GM19438 (cell line): ENCODE data around the gene SMYD1.
A peak's percentile ranks its signal among the peaks of the same experiment; 100 is the strongest.

Experiments
- ATAC-seq: cut with Tn5 transposase; IDR thresholded peaks from one replicate; pipeline ENCODE4 v1.9.1; 2021; ENCODE audit warnings: low read depth; ENCODE audit not compliant: unreplicated experiment

SMYD1 gene

DNA sequence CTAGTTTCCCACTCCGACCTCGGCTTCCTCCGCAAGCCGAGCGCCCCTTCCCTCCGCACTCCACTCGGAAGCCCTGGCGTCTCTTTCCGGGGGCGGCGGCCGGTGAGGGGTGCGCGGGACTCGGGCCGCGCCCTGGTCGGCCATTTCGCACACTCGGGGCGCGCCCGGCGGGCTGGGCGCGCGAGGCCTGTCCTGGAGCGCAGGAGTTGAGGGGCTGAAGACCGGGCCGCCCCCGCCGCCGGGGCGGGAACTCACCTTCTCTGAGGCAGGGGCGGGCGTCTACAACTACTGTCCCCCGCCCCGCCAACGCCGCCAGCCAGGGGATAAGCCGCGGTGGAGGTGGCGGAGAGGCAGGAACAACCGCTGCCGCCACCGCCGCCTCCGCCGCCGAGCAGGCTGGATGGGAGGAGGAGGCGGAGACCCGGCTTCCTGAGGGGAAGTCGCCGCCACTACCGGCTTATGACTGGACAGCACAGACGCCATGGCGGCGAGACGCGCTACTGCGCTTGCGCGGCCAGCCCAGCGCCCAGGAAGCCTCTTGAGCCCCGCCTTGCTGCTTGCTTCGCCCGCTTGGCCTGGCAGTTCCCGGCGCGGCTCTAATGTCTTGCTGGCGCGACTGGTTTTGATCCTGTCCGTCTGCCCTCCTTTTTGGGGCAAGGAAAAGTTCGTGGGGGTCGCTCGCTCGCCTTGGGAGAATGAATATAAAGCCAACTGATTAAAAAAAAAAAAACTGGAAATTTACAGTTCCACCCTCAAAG lies 12.1 kb upstream of the SMYD1 start, which contains the start of gene KRCC1:
Gene KRCC1 (minus strand): TSS at position 413 of the 758 bp plus-strand sequence. CDS start 27,220 bp downstream, outside the sequence.
- peak; percentile 94 for ATAC-seq

DNA sequence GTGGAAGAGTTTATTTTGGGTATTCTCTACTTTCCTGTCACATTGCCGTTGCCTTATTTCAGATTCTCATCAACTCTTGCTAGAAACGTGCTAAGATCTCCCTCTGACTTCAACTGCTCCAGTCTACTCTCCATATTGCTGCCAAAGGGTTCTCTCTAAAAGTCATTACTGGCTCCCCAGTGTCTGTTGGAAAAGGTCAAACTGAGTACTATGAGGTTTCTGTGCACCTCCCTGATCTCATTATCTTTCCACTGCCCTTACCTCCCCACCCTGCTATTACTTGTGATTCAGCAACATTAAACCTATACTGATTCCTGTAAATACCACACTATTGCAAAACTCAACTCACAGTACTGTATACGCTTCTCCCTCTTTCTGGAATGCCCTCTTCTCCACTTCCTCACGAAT lies 10.2 kb upstream of the SMYD1 start:
- no peak for ATAC-seq

DNA sequence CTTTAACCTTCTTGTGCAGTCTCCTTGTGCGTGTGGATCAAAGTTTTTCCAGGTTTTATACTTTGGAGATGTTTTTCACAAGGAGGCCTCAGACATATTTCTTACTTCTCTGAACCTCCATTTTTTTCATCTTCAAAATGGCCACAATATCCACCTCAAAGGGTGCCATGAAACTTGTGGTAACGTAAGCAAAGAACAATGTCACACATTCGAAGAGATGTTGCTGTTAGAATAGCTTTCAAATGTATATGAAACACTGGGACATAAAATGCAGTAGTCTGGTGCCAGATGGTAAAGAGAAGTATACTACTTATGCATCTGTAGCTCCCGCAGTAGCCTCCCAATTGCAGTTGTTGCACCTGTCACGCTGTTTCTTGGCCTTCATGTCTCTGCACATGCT lies 9.4 kb upstream of the SMYD1 start:
- no peak for ATAC-seq

DNA sequence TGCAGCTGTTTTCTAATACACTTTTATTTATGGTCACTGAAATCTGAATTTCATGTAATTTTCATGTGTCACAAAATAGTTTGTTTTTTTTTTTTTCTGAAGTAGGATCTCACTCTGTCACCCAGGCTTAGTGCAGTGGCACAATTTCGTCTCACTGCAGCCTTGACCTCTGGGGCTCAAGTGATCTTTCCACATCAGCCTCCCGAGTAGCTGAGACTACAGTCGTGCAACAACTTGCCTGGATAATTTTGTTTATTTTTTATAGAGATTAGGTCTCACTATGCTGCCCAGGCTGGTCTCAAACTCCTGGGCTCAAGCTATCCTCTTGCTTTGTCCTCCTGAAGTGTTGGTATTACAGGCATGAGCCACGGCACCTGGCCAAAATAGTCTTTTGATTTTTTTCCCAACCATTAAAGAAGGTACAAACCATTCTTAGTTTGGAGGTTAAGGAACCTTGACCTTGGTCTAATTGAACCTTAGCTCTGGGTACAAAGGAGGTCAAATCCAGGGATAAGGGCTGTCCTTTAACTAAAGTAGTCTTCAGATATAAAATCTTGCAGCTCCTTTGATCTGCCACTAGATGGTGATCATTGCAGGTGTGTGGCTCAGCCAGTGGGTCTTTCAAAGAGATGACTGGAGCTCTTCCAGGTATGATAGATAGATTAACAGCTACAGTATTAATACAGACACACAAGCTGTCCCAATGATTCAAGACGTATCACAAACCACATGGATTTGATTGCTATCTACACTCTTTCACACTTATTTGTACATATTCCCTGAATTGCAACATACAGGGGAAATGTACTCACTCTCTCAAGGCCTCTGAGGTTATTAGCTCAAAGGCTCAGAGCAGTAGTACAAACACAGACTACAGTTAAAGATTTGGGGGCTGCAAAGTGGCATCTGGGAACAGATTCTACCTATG lies 7.4 kb upstream of the SMYD1 start:
- ATAC-seq, result no peak

DNA sequence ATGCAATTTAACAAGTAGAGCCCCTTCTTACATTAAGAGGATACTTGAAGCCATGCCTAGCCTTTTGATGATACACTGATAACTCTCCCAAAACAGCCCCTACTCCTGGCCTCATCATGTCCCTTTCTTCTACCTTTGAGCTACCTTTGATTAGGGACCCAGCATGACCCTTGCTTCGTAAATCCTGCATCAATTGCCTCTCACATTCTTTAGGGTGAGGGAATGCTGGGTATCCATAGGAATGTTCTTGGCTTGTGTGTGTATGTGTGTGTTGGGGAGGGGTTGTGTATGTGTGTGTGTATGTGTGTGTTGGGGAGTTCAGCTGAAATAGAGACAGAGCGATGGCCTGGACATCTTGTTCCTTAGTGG lies 6.7 kb upstream of the SMYD1 start:
- ATAC-seq, result no peak

DNA sequence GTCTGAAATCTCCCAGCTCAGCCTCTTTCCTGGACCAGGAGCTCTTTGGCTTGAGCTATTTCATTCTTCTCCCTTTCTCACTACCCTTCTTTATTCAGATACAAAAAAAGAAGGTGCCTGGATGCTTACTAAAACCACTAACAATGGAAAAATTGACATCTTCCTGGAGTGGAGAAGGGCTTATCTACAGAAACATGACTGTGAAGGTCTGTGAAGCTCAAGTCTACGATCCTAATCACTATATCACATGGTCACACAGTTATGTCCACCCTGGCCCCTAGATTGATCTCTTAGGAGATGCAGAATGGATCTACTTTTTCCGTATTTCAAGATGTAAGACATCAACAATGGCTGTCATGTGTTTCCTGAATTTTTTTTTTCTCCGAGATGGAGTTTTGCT lies 6.3 kb upstream of the SMYD1 start:
- ATAC-seq, result no peak

DNA sequence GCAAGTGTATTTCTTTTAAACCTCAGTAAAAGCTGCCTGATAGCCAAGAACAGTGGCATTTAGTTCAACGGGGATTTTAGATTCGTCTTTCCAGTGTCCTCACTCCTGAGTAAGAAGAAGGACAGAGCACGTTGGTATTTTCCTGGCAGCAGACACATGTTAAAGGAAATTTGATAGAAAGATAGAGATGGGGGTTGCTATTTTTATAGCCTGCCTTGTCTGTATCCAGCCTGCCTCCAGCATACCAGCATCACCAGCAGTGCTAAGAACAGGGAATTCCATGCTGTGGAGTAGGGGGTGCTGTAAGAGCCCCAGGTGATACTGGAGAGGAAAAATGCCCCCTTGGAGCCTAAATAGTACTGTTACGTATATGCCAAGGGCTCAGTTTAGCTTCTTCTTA lies 1.1 kb upstream of the SMYD1 start:
- no peak for ATAC-seq

DNA sequence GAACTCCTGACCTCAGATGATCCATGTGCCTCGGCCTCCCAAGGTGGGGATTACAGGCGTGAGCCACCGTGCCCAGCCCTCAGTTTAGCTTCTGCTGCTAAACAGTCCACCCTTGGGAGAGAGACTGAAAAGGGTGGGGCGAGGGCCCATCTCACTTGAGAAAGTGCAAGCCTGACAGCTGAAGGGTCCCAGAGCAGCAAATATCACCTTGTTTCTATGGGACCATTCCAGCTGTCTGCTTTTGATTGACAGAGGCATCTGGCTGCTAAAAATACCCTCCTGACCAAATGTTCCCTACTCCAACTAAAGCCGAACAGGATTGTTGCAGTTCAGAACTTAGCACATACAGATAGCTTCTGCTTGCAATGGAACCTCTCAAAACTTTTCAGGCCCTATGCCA lies 436 bp upstream of the SMYD1 start:
- no peak for ATAC-seq

DNA sequence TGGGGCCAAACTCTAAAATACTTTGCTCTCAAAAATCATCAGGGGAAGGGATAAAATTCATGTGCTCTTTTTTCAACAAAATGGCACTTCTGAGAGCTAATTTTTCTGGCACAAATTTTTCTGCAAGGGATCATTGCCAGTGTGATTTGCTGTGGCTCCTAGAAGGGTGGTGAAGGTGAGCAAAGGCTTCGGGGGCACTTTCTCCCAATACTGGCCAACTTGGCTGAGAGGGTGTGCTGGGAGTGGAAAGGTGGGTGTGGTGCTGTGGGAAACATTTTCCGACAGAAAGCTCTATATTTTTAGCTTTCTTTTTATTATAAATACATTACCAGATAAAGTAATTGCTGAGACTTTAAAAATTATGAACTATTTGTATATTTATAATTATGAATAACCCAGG lies 419 bp downstream of the SMYD1 start:
- ATAC-seq, result no peak

DNA sequence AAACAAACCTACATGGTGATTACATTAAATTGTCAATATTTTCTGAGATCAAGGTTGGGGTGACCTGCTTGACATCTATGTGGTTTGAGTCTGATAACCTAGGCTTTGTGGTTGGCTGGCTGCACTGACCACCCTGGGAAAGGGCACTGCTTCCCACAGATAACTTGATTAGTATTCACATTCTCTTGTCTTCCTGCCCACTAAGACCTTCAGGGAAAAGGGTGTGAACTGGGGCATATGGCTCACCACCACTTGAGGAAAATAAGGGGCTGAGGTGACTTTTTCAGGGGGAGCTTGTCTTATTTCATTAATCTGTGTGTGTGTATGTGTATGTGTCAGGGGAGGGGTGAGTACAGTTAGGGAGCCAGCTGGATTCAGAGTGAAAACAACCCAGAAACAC lies 1.5 kb downstream of the SMYD1 start:
- ATAC-seq, result no peak

DNA sequence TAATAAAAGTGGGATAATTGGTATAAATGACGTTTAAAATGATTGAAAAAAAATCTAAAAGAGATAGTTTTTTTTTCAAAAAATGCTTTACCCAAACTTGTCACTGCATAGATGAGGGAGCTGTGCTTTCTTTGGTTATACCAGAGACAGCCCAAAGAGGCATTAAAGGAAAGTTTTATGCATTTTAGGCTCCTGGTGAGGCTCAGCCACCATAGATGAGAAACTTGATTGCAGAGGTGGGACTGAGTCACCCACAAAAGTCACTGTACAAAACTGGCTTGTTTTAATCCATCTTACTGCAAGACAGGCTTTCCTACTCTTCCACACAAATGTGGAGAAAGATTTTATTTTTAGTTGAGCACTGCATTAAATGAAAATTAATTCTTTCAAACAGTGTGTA lies 2.4 kb downstream of the SMYD1 start:
- no peak for ATAC-seq

DNA sequence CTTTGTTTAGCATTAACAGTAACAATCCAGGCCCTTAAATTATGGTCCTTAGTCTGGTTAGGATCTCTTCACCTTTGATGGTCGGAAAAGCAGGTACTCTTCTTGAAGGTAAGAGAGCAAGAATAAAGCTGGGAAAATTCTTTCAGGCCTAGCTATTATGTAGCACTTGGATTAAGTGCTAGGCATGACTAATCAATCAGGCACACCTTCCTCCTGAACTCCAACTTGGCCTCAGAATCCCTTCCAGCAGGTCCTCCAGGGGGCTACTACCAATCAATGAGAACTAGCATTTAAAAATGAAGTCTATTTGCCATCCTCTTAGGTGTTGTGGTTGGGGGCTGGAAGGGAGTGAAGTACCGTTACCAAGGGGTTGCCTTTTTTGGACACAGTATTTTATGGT lies 3.7 kb downstream of the SMYD1 start:
- no peak for ATAC-seq

DNA sequence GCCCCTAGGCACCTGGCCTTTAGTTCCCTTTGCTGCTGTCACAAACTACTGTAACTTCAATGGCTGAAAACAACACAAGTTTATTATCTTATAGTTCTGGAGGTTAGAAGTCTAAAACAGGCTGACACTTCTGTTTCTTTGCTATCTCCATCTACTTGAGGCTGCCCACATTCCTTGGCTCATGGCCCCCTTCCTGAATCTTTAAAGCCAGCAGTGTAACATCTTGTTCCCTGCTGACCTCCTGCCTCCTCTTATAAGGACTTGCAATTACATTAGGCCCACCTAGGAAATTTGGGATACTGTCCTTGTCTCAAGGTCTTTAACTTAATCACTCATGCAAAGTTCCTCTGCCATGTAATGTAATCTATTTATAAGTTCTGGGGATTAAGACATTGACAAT lies 6.5 kb downstream of the SMYD1 start:
- no peak for ATAC-seq

DNA sequence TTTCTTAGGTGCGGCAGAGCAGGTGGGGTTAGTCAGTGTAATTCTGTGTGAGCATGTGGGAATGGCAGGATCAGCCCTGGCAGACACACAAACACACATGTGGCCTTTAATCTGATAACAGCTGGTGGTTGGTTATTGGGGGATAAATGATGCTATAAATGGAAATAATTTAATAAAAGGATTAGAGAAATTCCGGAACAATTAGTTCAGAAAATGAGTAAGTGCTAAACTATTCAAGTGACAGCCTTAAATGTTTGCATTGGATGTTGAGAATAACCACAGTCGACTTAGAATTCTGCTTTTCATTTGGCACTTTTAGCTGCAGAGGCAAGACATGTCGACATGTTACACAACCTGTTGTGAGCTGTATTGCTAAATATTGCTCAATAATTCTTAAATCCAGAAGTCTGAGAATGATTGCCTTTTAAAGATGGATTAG lies 7.2 kb downstream of the SMYD1 start:
- no peak for ATAC-seq

DNA sequence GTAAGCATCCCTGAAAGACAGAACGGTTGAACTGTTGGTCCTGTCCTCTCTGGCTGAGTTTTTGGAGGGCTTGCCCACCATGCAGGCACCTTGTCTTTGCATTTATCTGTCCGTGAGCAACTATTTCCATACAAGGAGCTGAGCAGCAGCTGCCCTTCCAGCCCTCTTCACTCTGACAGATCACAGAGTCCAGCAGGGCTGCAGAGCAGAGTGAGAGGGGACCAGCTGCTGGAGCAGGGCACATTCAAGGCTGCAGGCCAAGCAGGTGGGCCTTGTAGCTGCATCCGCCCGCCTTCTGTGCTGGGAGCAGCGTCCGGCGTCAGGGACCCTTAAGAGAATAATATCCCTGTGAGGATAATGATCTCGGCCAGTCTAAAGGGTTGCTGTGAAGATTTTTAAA lies 9.5 kb downstream of the SMYD1 start:
- ATAC-seq, result no peak

DNA sequence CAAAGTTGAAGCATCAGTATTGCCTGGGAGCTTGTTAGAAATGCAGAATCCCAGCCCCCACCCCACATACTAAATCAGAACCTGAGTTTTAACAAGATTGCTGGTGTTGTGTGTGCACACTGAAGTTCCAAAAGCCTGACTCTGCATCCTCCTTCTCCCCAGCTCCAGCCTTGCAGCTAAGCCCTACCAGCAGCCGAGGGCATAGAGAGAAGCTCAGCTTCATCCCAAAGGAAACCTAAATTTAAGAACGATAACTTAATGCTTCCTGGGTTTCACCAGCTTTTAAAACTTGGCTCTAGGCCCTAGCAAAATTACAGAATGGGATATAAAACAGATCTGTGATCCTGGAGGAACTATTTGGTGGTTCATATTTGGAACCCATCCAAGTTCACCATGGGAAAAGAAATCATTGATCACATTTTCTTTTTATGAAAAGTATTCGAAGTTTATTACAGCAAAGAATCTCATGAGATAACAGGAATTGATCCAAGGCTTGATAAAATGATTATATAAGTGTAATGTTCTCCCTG lies 11.1 kb downstream of the SMYD1 start:
- ATAC-seq, result no peak

DNA sequence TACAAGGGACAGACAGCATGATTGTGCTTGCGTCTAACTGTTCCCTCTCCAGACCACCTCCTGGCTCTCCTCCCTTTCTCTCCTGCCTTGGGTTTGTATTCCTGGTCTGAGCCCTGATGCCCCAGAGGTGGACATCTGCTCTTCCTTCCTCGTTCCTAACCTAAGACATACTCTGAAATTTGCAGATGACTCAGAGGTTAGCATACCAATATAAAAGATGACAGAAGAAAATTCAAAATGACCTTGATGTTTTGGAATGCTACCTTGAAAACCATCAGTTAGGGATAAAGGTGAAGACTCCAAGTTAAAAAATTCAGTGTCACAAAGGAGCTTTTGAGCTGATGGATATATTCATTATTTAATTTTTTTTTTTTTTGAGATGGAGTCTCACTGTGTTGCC lies 12.9 kb downstream of the SMYD1 start:
- ATAC-seq, result no peak

DNA sequence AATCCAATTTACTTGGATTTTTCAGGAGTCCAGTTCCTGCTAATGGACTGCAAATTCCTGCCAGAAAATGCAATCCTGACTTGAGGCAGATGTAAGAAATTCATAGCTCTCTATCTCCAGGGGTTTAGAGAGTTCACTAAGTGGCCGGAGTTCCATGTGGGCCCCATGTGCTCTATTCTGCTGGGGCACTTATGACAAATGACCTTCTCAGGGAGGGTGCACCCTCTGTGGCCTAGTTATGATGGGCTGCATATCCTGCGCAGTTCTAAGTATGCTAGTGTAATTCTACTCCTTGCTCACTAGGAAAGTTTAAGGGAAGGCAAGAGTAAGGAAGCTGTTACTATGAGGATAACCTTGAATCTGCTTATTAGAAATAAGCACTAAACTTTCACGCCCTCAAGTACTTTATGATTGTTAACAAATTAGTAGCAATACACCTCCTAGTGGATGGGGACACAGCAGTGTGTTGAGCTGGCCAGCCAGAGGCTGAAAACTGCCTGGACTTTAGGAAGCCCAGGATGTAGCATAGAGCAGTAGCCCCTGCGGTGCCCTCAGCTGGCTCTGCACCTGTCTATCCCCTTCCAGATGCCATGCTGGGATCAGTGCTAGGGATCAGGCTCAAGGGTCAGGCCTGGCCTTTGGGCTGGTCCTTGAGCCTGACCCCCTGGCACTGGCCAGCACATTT lies 14.4 kb downstream of the SMYD1 start:
- no peak for ATAC-seq

DNA sequence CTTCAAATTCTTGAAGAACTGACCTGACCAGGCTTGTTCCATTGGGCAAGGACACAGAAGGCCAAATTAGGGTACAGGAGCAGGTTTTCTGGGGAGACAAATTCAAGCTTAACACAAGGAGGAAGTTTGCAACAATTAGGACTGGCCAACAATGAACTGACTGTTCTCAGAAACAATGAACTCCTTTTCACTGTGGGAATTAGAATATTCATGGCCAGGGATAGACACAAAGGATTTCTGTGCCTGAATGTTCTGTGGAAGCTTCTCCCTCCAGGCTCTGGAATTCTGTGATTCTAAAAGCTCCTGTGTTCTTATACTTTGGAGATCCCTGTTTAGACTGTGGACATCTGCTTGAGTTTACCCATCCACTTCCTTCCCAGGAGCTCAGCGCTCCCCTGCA lies 15.2 kb downstream of the SMYD1 start:
- ATAC-seq, result no peak

DNA sequence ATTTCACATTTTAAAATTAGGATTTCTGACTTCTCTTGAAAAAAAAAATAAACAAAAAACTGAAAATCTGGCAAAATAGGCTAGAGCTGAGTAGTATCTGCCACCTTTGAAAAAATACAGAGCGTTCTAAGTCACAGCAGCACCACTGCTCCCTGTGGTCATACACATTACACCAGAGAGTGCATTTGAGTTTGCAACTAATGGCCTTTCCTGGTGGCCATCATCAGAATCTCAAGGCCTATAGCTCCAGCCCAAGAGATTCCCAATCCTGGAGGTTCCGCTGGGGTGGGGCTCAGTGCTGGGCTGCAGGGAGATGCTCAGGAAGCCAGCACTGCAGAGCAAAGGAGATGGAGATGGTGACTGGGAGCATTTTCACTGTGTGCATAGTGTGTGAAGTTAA lies 17.5 kb downstream of the SMYD1 start:
- no peak for ATAC-seq

DNA sequence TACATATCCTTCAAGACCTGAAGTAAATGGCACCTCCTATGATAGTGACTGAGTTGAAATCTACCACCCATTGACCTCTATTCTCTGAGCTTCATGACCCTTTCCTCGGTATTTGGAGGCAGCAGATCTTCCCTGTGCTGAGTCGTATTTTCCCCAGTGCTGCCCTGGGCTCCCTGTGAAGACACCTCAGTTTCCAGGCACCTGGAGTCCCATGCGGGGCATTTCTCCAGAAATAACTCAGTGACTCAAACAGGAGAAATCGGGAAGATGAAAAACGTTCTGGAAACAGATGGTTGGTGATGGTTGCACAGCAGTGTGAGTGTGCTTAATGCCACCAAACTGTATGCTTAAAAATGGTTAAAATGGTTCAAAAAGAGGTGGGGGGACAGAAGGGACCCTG lies 18.0 kb downstream of the SMYD1 start:
- ATAC-seq, result no peak
